Cardiac muscle cell (in vitro differentiated cells and primary cell): Measurements from ENCODE around the gene FAM171A2. TPM values are rescaled to one million over a fixed set of nuclear protein-coding genes. Genes with fewer than 3 reads are reported as not detected.
A peak's percentile ranks its signal among the peaks of the same experiment; 100 is the strongest.
"Not testable (repeated sequence)": the region's sequence is repeated elsewhere in the genome, so short reads cannot be mapped to it uniquely, and the experiment has no call there.

Experiments used
- DNase-seq, 2 donors: peaks; one replicate each; pipeline versions ENCODE4 v3.0.0 to v3.0.0-alpha.2; 2010 to 2017; ENCODE audit warnings: low read depth in 1 of 2, low spot score in 1 of 2
- H3K27ac ChIP-seq: fragments of 200-600 bp; sonication (generic); 2 replicates; pipeline ENCODE4 v1.5.1; 2016
- H3K27me3 ChIP-seq: fragments of 200-600 bp; sonication (generic); 2 replicates; pipeline ENCODE4 v1.6.0; 2016; ENCODE audit warnings: control low read depth
- H3K36me3 ChIP-seq: fragments of 200-600 bp; sonication (generic); 2 replicates; pipeline ENCODE4 v1.5.1; 2016; ENCODE audit warnings: control low read depth
- H3K4me1 ChIP-seq: fragments of 200-600 bp; sonication (generic); 2 replicates; pipeline ENCODE4 v1.8.1; 2017; ENCODE audit warnings: low read depth, mild to moderate bottlenecking, mixed run types
- H3K4me3 ChIP-seq: fragments of 200-600 bp; sonication (generic); 2 replicates; pipeline ENCODE4 v1.5.1; 2016; ENCODE audit warnings: mild to moderate bottlenecking
- H3K9me3 ChIP-seq: fragments of 200-600 bp; sonication (generic); 2 replicates; pipeline ENCODE4 v1.5.1; 2017; ENCODE audit warnings: low read depth, mild to moderate bottlenecking, control low read depth
- CTCF ChIP-seq: IDR thresholded peaks from 2 replicates; pipeline ENCODE4 v1.5.1; 2012; ENCODE audit warnings: low read depth, mild to moderate bottlenecking, low read length
- polyA plus RNA-seq: library from polyadenylated mRNA; unstranded; fragments of >200 nt; fragmentation: Nextera tagmentation; extraction: Ambion mirVana; gene quantifications from 2 replicates; pipeline ENCODE4 v1.2.1, GENCODE V29; 2016
- total RNA-seq: library from RNA; depleted of rRNA; stranded (reverse); fragments of >200 nt; gene quantifications from 2 replicates; pipeline ENCODE4 v1.2.3, GENCODE V29; 2016

The FAM171A2 gene
- total and polyA plus RNA-seq, 2 experiments from 2014 or later = 38.6 to 49.5 TPM

- Histone ChIP-seq H3K9me3 (no peaks in the 10 kb centered on the region), H3K36me3 (no peaks in the 10 kb centered on the region), H3K4me3 (no peak overlapping the region), H3K27ac (no peak overlapping the region), H3K27me3 (no peaks in the 10 kb centered on the region), H3K4me1 (no peaks in the 10 kb centered on the region)
- no peak for DNase-seq
- no peak for TF ChIP-seq CTCF
These were observed 15.2 kb downstream of the FAM171A2 start for GRCh38 chr17:44348234-44348987.

GRCh38 chr17:44347206-44348055 lies 16.2 kb downstream of the FAM171A2 start:
- H3K4me1 ChIP-seq, H3K36me3 ChIP-seq, H3K9me3 ChIP-seq, H3K27ac ChIP-seq, DNase-seq, H3K27me3 ChIP-seq, H3K4me3 ChIP-seq: not testable (repeated sequence)

- Histone ChIP-seq H3K27me3 (peaks cover 2% of the 10 kb centered on the region), H3K4me1 (no peaks in the 10 kb centered on the region), H3K27ac (no peak overlapping the region), H3K36me3 (no peaks in the 10 kb centered on the region), H3K4me3 (peak overlapping the region; percentile 71), H3K9me3 (no peaks in the 10 kb centered on the region)
- TF ChIP-seq CTCF = no peak
- DNase-seq = no peak
These were observed 17.4 kb downstream of the FAM171A2 start for GRCh38 chr17:44346064-44346844.

- H3K4me3 ChIP-seq = peak overlapping the region; percentile 71
- H3K9me3 ChIP-seq = no peaks in the 10 kb centered on the region
- peak overlapping the region; percentile 53 for H3K27ac ChIP-seq
- peaks cover 2% of the 10 kb centered on the region for H3K27me3 ChIP-seq
- no peaks in the 10 kb centered on the region for H3K4me1 ChIP-seq
- no peaks in the 10 kb centered on the region for H3K36me3 ChIP-seq
- peak; percentile 33 for TF ChIP-seq CTCF
- DNase-seq = peak; percentile 55 to 70
These were observed 18.1 kb downstream of the FAM171A2 start for GRCh38 chr17:44345454-44346026.

GRCh38 chr17:44344939-44345453 lies 18.7 kb downstream of the FAM171A2 start, which contains the start of gene GRN:
Gene GRN (plus strand): TSS chr17:44345302. CDS start chr17:44349165, 3,863 bp downstream.
- Histone ChIP-seq H3K9me3 (no peaks in the 10 kb centered on the region), H3K36me3 (no peaks in the 10 kb centered on the region), H3K4me1 (no peaks in the 10 kb centered on the region), H3K4me3 (peak within 1 kb of the TSS; percentile 71), H3K27ac (peak within 1 kb of the TSS; percentile 53), H3K27me3 (peaks cover 2% of the 10 kb centered on the region)
- DNase-seq = peak; percentile 98 to 100
- TF ChIP-seq CTCF = no peak
